ENCODE results near the gene EHMT1.
"Not testable (repeated sequence)": the region's sequence is repeated elsewhere in the genome, so short reads cannot be mapped to it uniquely, and the experiment has no call there.

GRCh38 chr9:137883977-137884376 is 265.2 kb downstream of the EHMT1 start:
- not testable (repeated sequence) for TF ChIP-seq CTCF, POLR2A (IDR thresholded peaks at IDR 0.05)

All from Peyer's patch (tissue), 4 donors.